ENCODE results near the gene ROBO1. TPM values are rescaled to one million over a fixed set of nuclear protein-coding genes. Genes with fewer than 3 reads are reported as not detected.
"Not testable (repeated sequence)": the region's sequence is repeated elsewhere in the genome, so short reads cannot be mapped to it uniquely, and the experiment has no call there.

ROBO1 gene
- total RNA-seq, 1 donor from 2014 or later, result 169 TPM

GRCh38 chr3:78757731-78758130 lies 1010.1 kb downstream of the ROBO1 start:
- Histone ChIP-seq H4K20me1 (ENCODE audit: low read depth) (peaks cover 7% of the 10 kb centered on the region), H3K4me1 (peaks cover 19% of the 10 kb centered on the region), H3K9ac (no peak overlapping the region), H3K27ac (peak overlapping the region; percentile 11), H3K4me2 (peak overlapping the region; percentile 8), H3K9me3 (ENCODE audit: low read depth) (no peaks in the 10 kb centered on the region), H3K27me3 (no peaks in the 10 kb centered on the region), H3K36me3 (no peaks in the 10 kb centered on the region), H3F3A (ENCODE audit: low read depth) (peaks cover 4% of the 10 kb centered on the region), H3K79me2 (ENCODE audit: low read depth) (peaks cover 94% of the 10 kb centered on the region), H2AFZ (replicated peaks) (no peak overlapping the region), H3K4me3 (no peak overlapping the region)
- Mint-ChIP-seq H3K27me3 (ENCODE audit: insufficient read depth, low read depth) (no peaks in the 10 kb centered on the region), H3K4me1 (peaks cover 6% of the 10 kb centered on the region), H3K36me3 (no peaks in the 10 kb centered on the region), H3K27ac (no peak overlapping the region), H3K9me3 (no peaks in the 10 kb centered on the region), H3K4me3 (no peak overlapping the region)
- DNase-seq (ENCODE audit: low spot score), result no peak
- no peak for TF ChIP-seq EZH2 (IDR thresholded peaks at IDR 0.05)
- TF ChIP-seq EZH2phosphoT487 (IDR thresholded peaks at IDR 0.05), result no peak
- TF ChIP-seq CTCF (IDR thresholded peaks at IDR 0.05), result no peak

- no peak overlapping the region for H3K27ac Mint-ChIP-seq
- peak; percentile 11 for DNase-seq (ENCODE audit: low spot score)
- Histone ChIP-seq H3K36me3 (no peaks in the 10 kb centered on the region), H2AFZ (replicated peaks) (no peak overlapping the region), H3F3A (ENCODE audit: low read depth) (peaks cover 4% of the 10 kb centered on the region), H3K9me3 (ENCODE audit: low read depth) (no peaks in the 10 kb centered on the region), H3K79me2 (ENCODE audit: low read depth) (peaks cover 94% of the 10 kb centered on the region), H3K4me3 (no peak overlapping the region), H3K27ac (peak overlapping the region; percentile 32), H3K9ac (no peak overlapping the region), H3K4me1 (peaks cover 19% of the 10 kb centered on the region), H3K4me2 (peak overlapping the region; percentile 37), H3K27me3 (no peaks in the 10 kb centered on the region), H4K20me1 (ENCODE audit: low read depth) (peaks cover 7% of the 10 kb centered on the region)
- peaks cover 6% of the 10 kb centered on the region for H3K4me1 Mint-ChIP-seq
- no peaks in the 10 kb centered on the region for H3K36me3 Mint-ChIP-seq
- H3K4me3 Mint-ChIP-seq, result no peak overlapping the region
- TF ChIP-seq CTCF (IDR thresholded peaks at IDR 0.05) (no peak), EZH2 (IDR thresholded peaks at IDR 0.05) (no peak), EZH2phosphoT487 (IDR thresholded peaks at IDR 0.05) (no peak)
- H3K9me3 Mint-ChIP-seq, result no peaks in the 10 kb centered on the region
- no peaks in the 10 kb centered on the region for H3K27me3 Mint-ChIP-seq (ENCODE audit: insufficient read depth, low read depth)
Measured at GRCh38 chr3:78754066-78754743, 1013.6 kb downstream of the ROBO1 start.

- Mint-ChIP-seq H3K27me3 (ENCODE audit: insufficient read depth, low read depth) (no peaks in the 10 kb centered on the region), H3K27ac (no peak overlapping the region), H3K36me3 (no peaks in the 10 kb centered on the region), H3K4me3 (no peak overlapping the region), H3K9me3 (no peaks in the 10 kb centered on the region), H3K4me1 (no peaks in the 10 kb centered on the region)
- TF ChIP-seq CTCF (IDR thresholded peaks at IDR 0.05) (no peak), EZH2 (IDR thresholded peaks at IDR 0.05) (no peak), EZH2phosphoT487 (IDR thresholded peaks at IDR 0.05) (no peak)
- peaks cover 87% of the 10 kb centered on the region for H3K79me2 ChIP-seq (ENCODE audit: low read depth)
- H3K36me3 ChIP-seq, result no peaks in the 10 kb centered on the region
- H3F3A ChIP-seq (ENCODE audit: low read depth), result peaks cover 4% of the 10 kb centered on the region
- peaks cover 7% of the 10 kb centered on the region for H4K20me1 ChIP-seq (ENCODE audit: low read depth)
- H3K27ac ChIP-seq, result no peak overlapping the region
- no peak overlapping the region for H3K4me3 ChIP-seq
- H3K4me1 ChIP-seq, result peaks cover 12% of the 10 kb centered on the region
- no peaks in the 10 kb centered on the region for H3K9me3 ChIP-seq (ENCODE audit: low read depth)
- H3K27me3 ChIP-seq, result no peaks in the 10 kb centered on the region
- H2AFZ ChIP-seq (replicated peaks), result no peak overlapping the region
- no peak overlapping the region for H3K9ac ChIP-seq
- no peak for DNase-seq (ENCODE audit: low spot score)
- H3K4me2 ChIP-seq, result no peak overlapping the region
Measured at GRCh38 chr3:78751266-78751665, 1016.5 kb downstream of the ROBO1 start.

- H3K4me3 ChIP-seq; H4K20me1 ChIP-seq (ENCODE audit: low read depth); H3K27me3 Mint-ChIP-seq (ENCODE audit: insufficient read depth, low read depth); H2AFZ ChIP-seq (replicated peaks); H3K36me3 Mint-ChIP-seq; H3K27ac ChIP-seq; H3K4me2 ChIP-seq; H3K4me3 Mint-ChIP-seq; H3F3A ChIP-seq (ENCODE audit: low read depth); DNase-seq (ENCODE audit: low spot score); H3K9me3 Mint-ChIP-seq; H3K9ac ChIP-seq; H3K4me1 Mint-ChIP-seq; H3K36me3 ChIP-seq; H3K27ac Mint-ChIP-seq; H3K9me3 ChIP-seq (ENCODE audit: low read depth); H3K27me3 ChIP-seq: not testable (repeated sequence)
- peaks cover 78% of the 10 kb centered on the region for H3K79me2 ChIP-seq (ENCODE audit: low read depth)
- H3K4me1 ChIP-seq, result peaks cover 12% of the 10 kb centered on the region
Measured at GRCh38 chr3:78750291-78750690, 1017.5 kb downstream of the ROBO1 start.
